GM18867 (cell line): ENCODE measurements around the gene SKA3.

ENCODE experiments used
- ATAC-seq: cut with Tn5 transposase; IDR thresholded peaks from one replicate; pipeline ENCODE4 v1.9.1; 2021; ENCODE audit warnings: mild to moderate bottlenecking, moderate library complexity; ENCODE audit not compliant: unreplicated experiment

The SKA3 gene

GRCh38 chr13:21117104-21117809 is 59.1 kb downstream of the SKA3 start:
- no peak for ATAC-seq

DNA sequence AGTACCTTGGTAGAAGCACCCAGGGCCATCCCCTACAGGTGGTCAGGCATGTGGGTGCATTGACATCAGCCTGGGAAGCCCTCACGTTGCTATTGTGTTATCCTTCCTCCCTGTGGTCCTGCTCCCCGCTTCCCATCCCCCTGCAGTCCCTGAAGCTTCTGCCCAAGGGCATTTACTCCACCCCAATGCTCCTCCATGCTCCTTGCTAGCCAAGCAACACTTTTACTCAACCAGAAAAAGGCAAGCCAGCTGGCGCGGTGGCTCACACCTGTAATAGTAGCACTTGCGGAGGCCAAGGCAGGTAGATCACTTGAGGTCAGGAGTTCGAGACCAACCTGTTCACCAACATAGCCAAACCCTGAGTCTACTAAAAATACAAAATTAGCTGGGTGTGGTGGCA is 60.2 kb downstream of the SKA3 start:
- no peak for ATAC-seq

DNA sequence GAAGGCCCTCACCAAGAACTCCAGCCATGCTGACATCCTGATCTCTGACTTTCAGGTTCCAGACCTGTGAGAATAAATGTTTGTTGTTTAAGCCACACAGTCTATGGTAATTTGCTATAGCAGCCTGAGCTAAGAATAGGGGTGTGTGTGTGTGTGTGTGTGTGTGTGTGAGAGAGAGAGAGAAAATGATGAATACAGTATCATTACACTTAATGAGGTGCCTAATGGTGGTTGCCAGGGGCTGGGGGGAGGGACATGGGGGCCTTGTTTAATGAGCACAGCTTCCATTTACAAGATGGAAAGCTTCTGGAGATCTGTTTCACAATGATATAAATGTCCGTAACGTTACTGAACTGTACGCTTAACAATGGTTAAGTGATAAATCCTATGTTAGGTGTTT is 61.1 kb downstream of the SKA3 start:
- ATAC-seq = no peak

DNA sequence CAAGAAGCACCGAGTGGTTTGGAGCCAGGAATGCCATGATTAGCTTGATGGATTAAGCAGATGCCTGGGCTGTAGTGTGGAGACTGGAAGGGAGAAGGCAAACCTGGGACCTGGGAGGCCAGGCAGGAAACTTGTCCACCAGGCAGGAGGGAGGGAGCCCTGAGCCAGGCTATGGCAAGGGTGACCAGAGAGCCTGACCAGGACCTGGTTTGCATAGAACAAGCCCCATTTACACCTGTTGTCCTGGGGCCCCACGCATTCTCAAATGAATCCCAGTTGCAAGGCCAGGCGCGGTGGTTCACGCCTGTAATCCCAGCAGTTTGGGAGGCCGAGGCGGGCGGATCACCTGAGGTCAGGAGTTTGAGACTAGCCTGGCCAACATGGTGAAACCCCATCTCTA is 64.8 kb downstream of the SKA3 start:
- no peak for ATAC-seq

DNA sequence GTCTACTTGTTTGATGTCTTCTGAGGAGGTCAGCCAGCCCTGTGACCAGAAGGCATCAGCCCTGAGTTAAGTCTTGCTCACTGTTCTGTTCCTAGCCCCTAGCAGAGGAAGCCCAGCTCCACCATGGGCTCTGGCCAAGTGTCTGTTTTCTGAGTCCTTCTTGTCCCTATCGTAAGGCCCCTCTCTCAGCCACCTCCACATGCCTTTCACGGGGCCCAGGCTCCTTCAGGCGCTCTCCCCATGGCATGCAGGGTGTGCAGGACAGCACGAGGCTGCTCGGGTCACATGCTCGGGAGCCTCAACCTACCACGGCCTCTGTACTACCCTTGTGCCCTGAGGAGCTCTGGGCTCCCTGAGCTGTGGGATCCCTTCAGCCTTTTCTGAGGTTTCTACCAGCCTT is 67.2 kb downstream of the SKA3 start:
- ATAC-seq = no peak

DNA sequence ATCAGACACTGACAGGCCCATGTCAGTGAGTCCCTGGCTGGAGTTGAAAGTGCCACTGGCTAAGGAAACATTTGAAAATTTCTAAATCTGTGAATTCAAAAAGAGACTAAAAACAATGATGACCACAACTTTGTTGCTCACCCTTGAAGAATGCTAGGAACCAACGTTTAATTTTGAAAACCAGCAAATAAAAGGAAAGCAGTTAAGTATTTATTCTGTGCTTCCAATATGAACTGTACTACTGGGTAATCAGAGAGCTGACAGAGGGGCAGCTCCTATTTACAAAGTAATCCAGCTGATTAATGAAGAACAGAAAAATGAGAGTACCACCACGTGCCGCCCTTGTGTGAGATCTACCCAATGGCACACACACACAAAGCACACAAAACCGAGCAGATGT is 70.3 kb downstream of the SKA3 start:
- no peak for ATAC-seq

- ATAC-seq = no peak
Observed at GRCh38 chr13:21104199-21105019, 71.9 kb downstream of the SKA3 start.
